ENCODE data around the gene EYA2.

EYA2 gene

GRCh38 chr20:46999801-47000465 lies 105.3 kb downstream of the EYA2 start:
- DNase-seq (ENCODE audit: extremely low read depth in 1 of 2, low read depth in 1 of 2) = no peak

GRCh38 chr20:47003223-47003622 lies 108.6 kb downstream of the EYA2 start:
- no peak for DNase-seq (ENCODE audit: extremely low read depth in 1 of 2, low read depth in 1 of 2)

DNA sequence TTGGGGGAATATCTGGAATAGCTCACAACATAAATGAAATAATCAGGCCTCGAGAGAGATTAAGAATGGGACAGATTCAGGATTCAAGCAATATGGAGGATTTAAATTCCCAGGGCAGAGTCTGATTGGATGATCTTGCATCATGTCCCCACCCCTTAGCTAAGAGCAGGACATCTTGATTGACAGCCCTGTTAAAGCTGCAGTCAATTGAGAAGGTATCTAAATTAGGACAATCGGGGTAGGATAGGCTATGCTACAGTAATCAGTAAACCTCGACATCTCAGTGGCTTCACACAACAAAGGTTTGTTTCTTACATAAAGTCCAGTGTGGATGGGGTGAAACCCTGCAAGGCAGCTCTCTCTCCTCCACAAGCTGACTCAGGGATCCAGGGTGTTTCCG lies 109.5 kb downstream of the EYA2 start:
- no peak for DNase-seq (ENCODE audit: extremely low read depth in 1 of 2, low read depth in 1 of 2)

DNA sequence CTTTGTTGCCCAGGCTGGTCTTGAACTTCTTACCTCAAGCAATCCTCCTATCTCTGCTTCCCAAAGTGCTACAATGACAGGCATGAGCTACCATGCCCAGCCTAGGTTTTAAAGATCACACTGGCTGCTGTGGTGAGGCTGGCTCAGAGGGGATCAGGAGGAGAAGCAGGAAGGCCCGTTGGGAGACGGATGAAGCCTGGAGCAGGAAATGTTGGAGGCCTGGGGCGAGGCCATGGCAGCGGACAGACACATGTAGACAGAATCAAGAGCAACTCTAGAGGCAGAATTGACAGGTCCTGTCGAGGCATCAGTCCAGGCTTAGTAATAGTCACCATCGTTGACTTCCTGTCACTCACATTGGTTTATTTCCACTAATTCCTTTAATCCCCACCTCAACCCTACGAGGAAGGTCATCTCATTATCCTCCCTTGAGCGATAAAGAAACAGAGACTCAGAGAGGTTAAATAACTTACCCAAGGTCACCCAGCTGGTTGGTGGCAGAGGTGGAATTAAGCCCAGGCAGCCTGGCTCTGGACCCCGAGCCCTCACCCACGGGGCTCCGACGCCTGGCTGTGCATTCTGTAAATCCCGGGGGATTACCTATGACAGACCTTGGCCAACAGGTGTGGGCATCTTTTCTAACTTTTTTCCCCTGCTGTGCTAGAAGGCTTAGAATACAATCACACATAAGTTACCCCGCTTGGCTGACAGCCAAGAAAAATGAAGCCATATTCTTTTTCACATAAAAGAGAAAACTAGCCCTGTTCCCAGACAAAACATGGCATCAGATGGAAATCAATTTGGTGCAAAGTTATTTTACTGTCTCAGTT lies 113.4 kb downstream of the EYA2 start:
- no peak for DNase-seq (ENCODE audit: extremely low read depth in 1 of 2, low read depth in 1 of 2)

GRCh38 chr20:47008842-47009518 lies 114.3 kb downstream of the EYA2 start:
- DNase-seq (ENCODE audit: extremely low read depth in 1 of 2, low read depth in 1 of 2) = no peak

GRCh38 chr20:47009784-47010183 lies 115.1 kb downstream of the EYA2 start:
- DNase-seq (ENCODE audit: extremely low read depth in 1 of 2, low read depth in 1 of 2) = no peak

DNA sequence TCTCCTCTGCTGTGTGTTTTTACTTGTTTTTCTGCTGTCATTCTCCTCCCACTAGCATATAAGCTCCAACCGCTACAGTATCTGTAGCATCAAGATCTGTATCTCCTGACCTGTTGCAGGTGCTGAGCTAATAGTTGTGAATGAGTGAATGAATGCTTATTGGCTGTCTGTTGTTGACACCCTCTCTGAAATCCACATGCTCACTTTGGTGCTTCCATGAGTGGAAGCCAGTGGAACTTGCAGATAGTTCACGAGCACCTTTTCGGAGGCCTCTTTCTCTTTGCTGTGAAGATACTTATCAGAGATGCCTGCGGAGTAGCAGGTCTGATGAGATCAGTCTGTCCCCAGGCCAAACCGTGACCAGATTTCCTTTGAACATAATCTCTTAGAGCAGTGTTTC lies 117.3 kb downstream of the EYA2 start:
- DNase-seq (ENCODE audit: extremely low read depth in 1 of 2, low read depth in 1 of 2) = no peak

GRCh38 chr20:47013606-47014005 lies 119.0 kb downstream of the EYA2 start:
- DNase-seq (ENCODE audit: extremely low read depth in 1 of 2, low read depth in 1 of 2) = no peak

- DNase-seq (ENCODE audit: extremely low read depth in 1 of 2, low read depth in 1 of 2) = no peak
Observed at GRCh38 chr20:47016068-47016664, 121.5 kb downstream of the EYA2 start.

DNA sequence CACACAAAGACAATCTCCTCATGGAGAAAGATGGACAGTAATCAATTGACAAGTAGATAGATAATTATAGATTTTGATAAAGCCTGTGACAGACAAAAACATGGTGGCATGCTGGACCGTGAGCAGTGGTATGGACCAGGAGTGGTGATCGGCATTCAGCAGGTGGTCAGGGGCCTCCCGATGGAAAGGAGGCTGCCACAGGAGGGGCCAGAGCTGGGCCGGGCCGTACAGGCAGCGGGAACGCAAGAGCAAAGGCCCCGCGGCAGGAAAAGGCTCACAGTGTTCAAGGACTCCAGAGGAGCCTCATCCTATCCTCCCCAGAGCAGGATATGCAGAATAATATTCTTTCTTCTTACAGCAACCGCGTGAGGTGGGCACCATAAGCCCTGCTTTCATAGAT lies 123.7 kb downstream of the EYA2 start:
- DNase-seq (ENCODE audit: extremely low read depth in 1 of 2, low read depth in 1 of 2) = no peak

GRCh38 chr20:47019121-47019824 lies 124.6 kb downstream of the EYA2 start:
- DNase-seq (ENCODE audit: extremely low read depth in 1 of 2, low read depth in 1 of 2) = no peak

GRCh38 chr20:47020231-47020630 lies 125.6 kb downstream of the EYA2 start:
- DNase-seq (ENCODE audit: extremely low read depth in 1 of 2, low read depth in 1 of 2) = no peak

DNA sequence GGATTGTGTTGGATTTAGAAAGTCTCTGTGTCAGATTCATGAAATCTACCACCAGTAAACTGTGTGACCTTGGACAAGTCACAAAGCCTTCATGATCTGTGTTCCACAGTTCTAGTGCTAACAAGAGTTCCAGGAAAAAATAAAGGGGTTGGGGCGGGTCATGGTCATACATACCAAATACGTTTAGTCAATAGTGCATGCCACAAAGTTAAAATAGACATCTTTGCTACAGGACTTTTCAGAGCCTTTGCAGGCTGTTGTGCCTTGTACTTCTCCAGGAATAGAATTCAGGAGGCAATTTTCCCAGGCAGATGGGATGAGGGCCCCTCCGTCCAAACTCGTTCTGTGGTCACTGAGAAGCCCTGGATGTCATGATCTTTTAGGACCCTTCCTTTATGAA lies 127.2 kb downstream of the EYA2 start:
- no peak for DNase-seq (ENCODE audit: extremely low read depth in 1 of 2, low read depth in 1 of 2)

DNA sequence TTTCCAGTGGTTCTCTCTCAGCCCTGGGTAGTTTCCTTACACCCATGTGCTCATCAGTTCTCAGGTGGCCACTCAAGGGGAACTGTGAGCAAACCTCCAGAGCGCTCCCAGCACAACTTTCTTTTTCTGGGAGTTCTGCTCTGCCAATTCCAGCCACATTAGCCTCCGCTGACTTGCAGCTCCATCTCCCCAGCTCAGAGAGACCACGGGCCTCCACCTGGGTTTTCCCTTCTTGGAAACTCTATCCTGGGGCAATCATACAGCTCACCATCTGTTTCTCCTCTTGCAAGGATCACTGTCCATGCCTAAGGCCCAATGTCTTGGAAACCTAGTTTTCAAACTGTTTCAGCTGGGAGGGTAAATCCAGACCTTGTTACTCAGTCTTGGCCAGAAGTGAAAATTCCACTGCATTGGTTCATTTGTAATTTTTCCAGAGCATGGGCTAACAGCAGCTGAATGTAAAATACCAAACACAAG lies 129.9 kb downstream of the EYA2 start:
- DNase-seq (ENCODE audit: extremely low read depth in 1 of 2, low read depth in 1 of 2) = no peak

DNA sequence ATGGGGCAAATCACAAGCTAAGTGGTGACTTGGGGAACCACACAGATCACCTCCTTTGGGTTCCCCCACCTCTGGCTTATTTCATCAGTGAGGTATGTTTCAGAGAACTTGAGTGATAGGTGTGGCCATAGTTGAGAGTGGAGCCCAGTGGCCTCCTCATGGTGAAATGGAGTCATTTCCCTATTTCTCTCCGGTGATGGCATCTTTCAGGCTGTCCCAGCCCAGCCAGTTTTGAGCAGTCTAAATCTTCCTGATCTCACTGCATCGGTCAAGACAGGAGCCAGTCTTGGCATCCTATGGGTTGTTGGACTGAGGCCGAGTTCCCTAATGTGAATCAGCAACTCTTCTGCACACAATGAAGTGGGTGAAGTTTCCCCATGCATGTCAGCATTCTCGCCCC lies 132.4 kb downstream of the EYA2 start:
- DNase-seq (ENCODE audit: extremely low read depth in 1 of 2, low read depth in 1 of 2) = no peak

DNA sequence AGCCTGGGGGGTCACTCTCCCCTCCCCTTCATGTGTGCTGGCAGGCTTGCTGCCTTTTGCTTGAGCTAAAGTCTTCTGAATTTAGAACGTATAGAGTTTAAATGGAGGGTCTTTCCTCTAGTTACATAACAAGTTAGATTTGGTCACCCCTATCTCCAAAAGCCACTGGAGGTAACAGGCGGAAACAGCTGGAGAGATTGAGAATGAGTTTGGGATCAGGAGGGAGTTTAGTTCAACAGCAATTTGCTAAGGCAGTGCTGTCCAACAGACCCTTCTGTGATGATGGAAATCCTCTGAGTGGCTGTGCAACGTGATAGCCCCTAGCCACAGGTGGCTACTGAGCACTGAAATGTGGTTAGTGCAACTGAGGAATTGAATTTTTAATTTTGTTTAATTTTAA lies 132.8 kb downstream of the EYA2 start:
- no peak for DNase-seq (ENCODE audit: extremely low read depth in 1 of 2, low read depth in 1 of 2)

DNA sequence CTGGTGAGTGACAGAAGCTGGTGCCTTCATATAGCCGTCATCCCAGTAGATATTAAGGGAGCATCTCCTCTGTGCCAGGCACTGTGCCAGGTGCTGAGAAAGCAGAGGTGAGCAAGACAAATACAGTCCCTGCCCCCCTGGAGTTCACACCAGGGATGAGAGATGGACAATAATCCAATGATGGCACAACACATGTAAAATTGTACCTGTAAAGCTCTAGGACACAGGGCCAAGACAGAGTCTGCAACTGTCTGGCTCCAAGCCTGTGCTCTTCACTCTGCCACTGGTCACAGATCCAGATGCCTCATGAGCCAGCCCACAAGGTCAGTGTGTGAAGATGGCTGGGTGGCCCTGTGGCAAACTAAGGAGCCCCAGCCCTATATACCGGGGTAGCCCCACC lies 133.8 kb downstream of the EYA2 start:
- no peak for DNase-seq (ENCODE audit: extremely low read depth in 1 of 2, low read depth in 1 of 2)

GRCh38 chr20:47029845-47030244 lies 135.2 kb downstream of the EYA2 start:
- DNase-seq (ENCODE audit: extremely low read depth in 1 of 2, low read depth in 1 of 2) = no peak

DNA sequence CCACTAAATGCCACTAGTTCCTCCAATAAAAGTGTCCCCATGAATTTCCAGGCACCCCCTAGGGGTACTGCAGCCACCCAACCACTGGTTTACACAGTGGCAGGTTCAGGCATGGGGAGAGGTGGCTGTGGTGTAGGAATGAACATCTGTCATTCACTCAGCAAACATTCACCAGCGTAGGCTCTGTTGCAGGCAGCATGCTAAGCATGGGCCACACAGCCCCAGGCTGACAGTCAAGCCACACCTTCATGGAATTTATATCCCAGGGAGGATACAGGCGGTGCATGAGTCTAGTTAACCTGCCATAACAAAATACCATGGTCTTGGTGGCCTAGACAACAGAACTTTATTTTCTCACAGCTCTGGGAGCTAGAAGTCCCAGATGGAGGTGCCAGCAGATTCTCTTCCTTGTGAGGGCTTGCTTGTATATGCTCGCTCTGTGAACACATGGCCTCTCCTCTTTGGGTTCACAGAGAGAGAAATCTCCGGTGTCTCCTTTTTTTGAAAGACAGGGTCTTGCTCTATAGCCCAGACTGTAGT lies 135.7 kb downstream of the EYA2 start:
- DNase-seq (ENCODE audit: extremely low read depth in 1 of 2, low read depth in 1 of 2) = no peak

- no peak for DNase-seq (ENCODE audit: extremely low read depth in 1 of 2, low read depth in 1 of 2)
Observed at GRCh38 chr20:47031004-47031403, 136.4 kb downstream of the EYA2 start.

GRCh38 chr20:47031821-47032220 lies 137.2 kb downstream of the EYA2 start:
- no peak for DNase-seq (ENCODE audit: extremely low read depth in 1 of 2, low read depth in 1 of 2)
